OCI-LY3 (cell line): ENCODE data around the gene INPP5A.

ENCODE experiments used
- H2AFZ ChIP-seq: fragments of 200-600, 300-600 bp; shearing (Covaris generic); 2 replicates; pipeline ENCODE4 v1.6.0; 2014; ENCODE audit warnings: antibody characterized with exemption, low read depth, low read length
- H3K27ac ChIP-seq: fragments of 200-600, 300-600 bp; sonication (generic); 2 replicates; pipeline ENCODE4 v1.5.1; 2014; ENCODE audit warnings: mild to moderate bottlenecking, low read length, moderate library complexity, mixed read lengths
- H3K27me3 ChIP-seq: fragments of 200-600, 300-600 bp; sonication (generic); 2 replicates; pipeline ENCODE4 v1.6.1; 2014; ENCODE audit warnings: low read depth, low read length, mixed read lengths
- H3K36me3 ChIP-seq: fragments of 200-600, 300-600 bp; sonication (generic); replicated peaks from 2 replicates; pipeline ENCODE3; 2014; ENCODE audit warnings: low read depth, low read length, mixed read lengths
- H3K4me1 ChIP-seq: fragments of 300-600, 200-600 bp; sonication (generic); 2 replicates; pipeline ENCODE4 v1.6.1; 2014; ENCODE audit warnings: low read length, mixed read lengths
- H3K4me2 ChIP-seq: fragments of 200-600, 300-600 bp; sonication (generic); 2 replicates; pipeline ENCODE4 v1.6.1; 2014; ENCODE audit warnings: low read length, mixed read lengths
- H3K4me3 ChIP-seq: fragments of 300-600, 200-600 bp; sonication (generic); 2 replicates; pipeline ENCODE4 v1.5.1; 2014; ENCODE audit warnings: antibody characterized with exemption, mild to moderate bottlenecking, low read length, moderate library complexity
- H3K79me2 ChIP-seq: fragments of 300-600, 200-600 bp; shearing (Covaris generic); 2 replicates; pipeline ENCODE4 v1.6.1; 2014; ENCODE audit warnings: mild to moderate bottlenecking, low read length, mixed read lengths
- H3K9ac ChIP-seq: fragments of 300-600, 200-600 bp; shearing (Covaris generic); 2 replicates; pipeline ENCODE4 v1.6.0; 2014; ENCODE audit warnings: mild to moderate bottlenecking, low read length, moderate library complexity
- H3K9me3 ChIP-seq: fragments of 200-600, 300-600 bp; shearing (Covaris generic); 2 replicates; pipeline ENCODE4 v1.6.1; 2014; ENCODE audit warnings: low read length, mixed read lengths; ENCODE audit not compliant: insufficient read depth
- H4K20me1 ChIP-seq: fragments of 200-600, 300-600 bp; sonication (generic); 2 replicates; pipeline ENCODE4 v1.6.1; 2016; ENCODE audit warnings: low read length, mixed read lengths; ENCODE audit not compliant: insufficient read depth
- EZH2phosphoT487 ChIP-seq: fragments of 200-600 bp; shearing (Covaris generic); IDR thresholded peaks from 2 replicates; pipeline ENCODE4 v1.6.1; 2018; ENCODE audit warnings: antibody characterized with exemption, mixed run types, low read depth
- TF ChIP-seq, protein P1 (sequence below): fragments of 200-600, 300-600 bp; sonication (generic); IDR thresholded peaks from 2 replicates; pipeline ENCODE4 v1.5.1; 2014; ENCODE audit warnings: antibody characterized with exemption, low read length, low read depth

Gene INPP5A

DNA sequence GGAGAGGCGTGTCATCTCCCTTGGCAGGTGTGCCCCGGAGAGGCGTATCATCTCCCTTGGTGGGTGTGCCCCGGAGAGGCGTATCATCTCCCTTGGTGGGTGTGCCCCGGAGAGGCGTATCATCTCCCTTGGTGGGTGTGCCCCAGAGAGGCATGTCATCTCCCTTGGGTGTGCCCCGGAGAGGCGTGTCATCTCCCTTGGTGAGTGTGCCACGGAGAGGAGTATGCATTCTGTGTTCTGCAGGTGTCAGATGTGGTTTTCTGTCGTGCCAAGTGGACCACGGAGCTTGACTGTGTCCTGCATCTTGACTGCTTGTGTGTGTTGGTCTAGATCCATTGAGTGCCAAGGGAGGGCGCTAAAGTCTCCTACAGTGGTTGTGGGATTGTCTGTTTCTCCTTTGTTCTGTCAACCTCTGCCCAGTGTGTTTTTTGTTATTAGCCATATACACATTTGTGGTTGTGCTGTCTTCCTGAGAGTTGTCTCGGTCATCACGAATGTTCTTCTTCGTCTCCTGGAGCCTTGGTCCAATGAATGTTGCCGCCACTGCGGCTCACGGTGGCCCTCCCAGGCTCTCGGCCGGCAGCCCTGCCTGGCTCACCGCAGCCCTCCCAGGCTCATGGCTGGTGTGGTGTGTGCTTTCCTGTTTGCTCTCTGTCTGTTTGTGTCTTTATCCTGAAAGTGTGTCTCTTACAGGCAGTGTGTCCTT, 96.8 kb downstream of the INPP5A start:
- H3K79me2 ChIP-seq, result no peaks in the 10 kb centered on the region
- H3K36me3 ChIP-seq, result no peaks in the 10 kb centered on the region
- H3K4me1 ChIP-seq, result no peaks in the 10 kb centered on the region
- no peak overlapping the region for H2AFZ ChIP-seq
- no peaks in the 10 kb centered on the region for H3K9me3 ChIP-seq
- no peak overlapping the region for H3K9ac ChIP-seq
- no peaks in the 10 kb centered on the region for H4K20me1 ChIP-seq
- H3K27ac ChIP-seq, result no peak overlapping the region
- no peak overlapping the region for H3K4me2 ChIP-seq
- peaks cover 10% of the 10 kb centered on the region; the same call in 1 of the 2 replicates for H3K27me3 ChIP-seq
- H3K4me3 ChIP-seq, result no peak overlapping the region
- no peak for TF ChIP-seq EZH2phosphoT487
- TF ChIP-seq, protein P1, sequence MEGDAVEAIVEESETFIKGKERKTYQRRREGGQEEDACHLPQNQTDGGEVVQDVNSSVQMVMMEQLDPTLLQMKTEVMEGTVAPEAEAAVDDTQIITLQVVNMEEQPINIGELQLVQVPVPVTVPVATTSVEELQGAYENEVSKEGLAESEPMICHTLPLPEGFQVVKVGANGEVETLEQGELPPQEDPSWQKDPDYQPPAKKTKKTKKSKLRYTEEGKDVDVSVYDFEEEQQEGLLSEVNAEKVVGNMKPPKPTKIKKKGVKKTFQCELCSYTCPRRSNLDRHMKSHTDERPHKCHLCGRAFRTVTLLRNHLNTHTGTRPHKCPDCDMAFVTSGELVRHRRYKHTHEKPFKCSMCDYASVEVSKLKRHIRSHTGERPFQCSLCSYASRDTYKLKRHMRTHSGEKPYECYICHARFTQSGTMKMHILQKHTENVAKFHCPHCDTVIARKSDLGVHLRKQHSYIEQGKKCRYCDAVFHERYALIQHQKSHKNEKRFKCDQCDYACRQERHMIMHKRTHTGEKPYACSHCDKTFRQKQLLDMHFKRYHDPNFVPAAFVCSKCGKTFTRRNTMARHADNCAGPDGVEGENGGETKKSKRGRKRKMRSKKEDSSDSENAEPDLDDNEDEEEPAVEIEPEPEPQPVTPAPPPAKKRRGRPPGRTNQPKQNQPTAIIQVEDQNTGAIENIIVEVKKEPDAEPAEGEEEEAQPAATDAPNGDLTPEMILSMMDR, result no peak

DNA sequence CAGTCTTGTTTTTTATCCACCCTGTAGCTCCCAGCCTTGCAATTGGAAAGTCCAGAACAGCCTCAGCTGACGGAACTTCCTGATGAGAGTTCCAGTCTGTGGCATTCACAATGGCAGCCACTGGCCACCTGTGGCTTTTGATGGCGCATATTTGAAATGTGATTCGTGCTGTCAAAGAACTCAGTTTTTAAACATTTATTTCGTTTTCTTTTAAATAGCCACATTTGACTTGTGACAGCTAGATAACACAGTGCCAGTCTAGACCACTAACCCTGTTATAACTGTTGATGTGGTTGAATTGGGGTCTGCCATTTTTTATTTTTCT, 97.3 kb downstream of the INPP5A start:
- no peaks in the 10 kb centered on the region for H3K4me1 ChIP-seq
- no peaks in the 10 kb centered on the region for H3K36me3 ChIP-seq
- H2AFZ ChIP-seq, result no peak overlapping the region
- TF ChIP-seq, protein P1, result no peak
- no peak for TF ChIP-seq EZH2phosphoT487
- H3K27ac ChIP-seq, result no peak overlapping the region
- peaks cover 11% of the 10 kb centered on the region; the same call in 1 of the 2 replicates for H3K27me3 ChIP-seq
- H3K9ac ChIP-seq, result no peak overlapping the region
- H4K20me1 ChIP-seq, result no peaks in the 10 kb centered on the region
- H3K4me3 ChIP-seq, result no peak overlapping the region
- H3K79me2 ChIP-seq, result no peaks in the 10 kb centered on the region
- no peaks in the 10 kb centered on the region for H3K9me3 ChIP-seq
- no peak overlapping the region for H3K4me2 ChIP-seq

DNA sequence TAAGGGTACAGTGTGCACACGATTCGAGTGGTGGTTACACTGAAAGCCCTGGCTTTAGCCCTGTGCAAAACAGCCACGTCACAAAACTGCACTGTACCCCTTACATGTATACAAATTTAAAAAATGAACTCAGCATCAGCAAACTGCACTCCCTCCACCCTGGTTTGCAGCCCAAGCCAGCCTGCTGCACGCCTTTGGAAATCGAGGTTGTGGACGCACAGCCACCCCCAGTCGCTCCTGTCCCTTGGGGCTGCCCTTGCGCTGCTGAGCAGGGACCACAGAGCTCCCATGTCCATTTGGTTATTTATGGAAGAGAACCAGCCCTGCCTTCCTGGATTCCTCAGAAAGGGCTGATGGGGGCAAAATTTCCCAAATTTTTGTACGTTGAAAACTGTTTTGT, 98.8 kb downstream of the INPP5A start:
- no peak overlapping the region for H2AFZ ChIP-seq
- H3K9ac ChIP-seq, result no peak overlapping the region
- no peak overlapping the region for H3K27ac ChIP-seq
- no peaks in the 10 kb centered on the region for H4K20me1 ChIP-seq
- no peak overlapping the region for H3K4me3 ChIP-seq
- no peaks in the 10 kb centered on the region for H3K4me1 ChIP-seq
- no peak overlapping the region for H3K4me2 ChIP-seq
- no peaks in the 10 kb centered on the region for H3K36me3 ChIP-seq
- TF ChIP-seq, protein P1, result no peak
- no peak for TF ChIP-seq EZH2phosphoT487
- H3K79me2 ChIP-seq, result no peaks in the 10 kb centered on the region
- peaks cover 11% of the 10 kb centered on the region; the same call in 1 of the 2 replicates for H3K27me3 ChIP-seq
- no peaks in the 10 kb centered on the region for H3K9me3 ChIP-seq

DNA sequence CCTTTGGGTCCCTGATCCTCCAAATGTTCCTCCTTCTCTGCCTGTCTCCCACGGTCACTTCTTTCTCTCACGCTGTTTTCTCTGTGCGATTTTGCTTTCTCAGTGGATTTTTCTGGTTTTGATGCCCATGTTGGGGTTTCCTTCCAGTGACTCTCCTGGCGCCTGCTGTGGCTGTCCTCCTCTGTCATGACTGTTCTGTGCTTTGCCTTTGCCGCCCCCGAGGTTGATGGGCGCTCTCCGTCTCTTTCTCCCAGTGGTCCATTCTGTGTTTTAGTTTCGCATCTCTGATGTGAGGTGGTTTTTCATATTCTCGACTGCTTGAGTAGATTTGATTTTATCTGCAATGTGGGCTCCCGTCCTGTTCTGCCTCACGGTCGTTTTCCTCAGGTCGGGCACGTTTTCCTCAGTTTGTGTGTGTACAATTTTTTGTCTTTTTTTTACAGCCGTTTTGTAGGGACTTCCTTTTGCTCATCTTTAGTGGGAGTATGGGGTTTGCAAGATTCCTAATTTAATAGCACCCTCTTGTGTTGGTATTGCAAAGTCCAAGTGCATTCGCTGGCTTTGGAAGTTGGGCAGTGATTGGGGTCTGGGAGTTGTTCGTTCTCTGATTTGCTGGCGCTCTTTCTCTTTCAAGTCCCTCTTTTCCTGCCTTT, 100.0 kb downstream of the INPP5A start:
- Histone ChIP-seq H3K9ac (no peak overlapping the region), H3K4me2 (no peak overlapping the region), H2AFZ (no peak overlapping the region), H3K36me3 (no peaks in the 10 kb centered on the region), H3K27ac (no peak overlapping the region), H3K9me3 (no peaks in the 10 kb centered on the region), H4K20me1 (no peaks in the 10 kb centered on the region), H3K4me3 (no peak overlapping the region), H3K79me2 (no peaks in the 10 kb centered on the region), H3K4me1 (no peaks in the 10 kb centered on the region), H3K27me3 (peaks cover 11% of the 10 kb centered on the region; the same call in 1 of the 2 replicates)
- no peak for TF ChIP-seq EZH2phosphoT487
- TF ChIP-seq, protein P1, result peak; percentile 57
